GM19043 (cell line): ENCODE results near the gene PACSIN3.

Experiments
- ATAC-seq: cut with Tn5 transposase; IDR thresholded peaks from one replicate; pipeline ENCODE4 v1.9.1; 2021; ENCODE audit warnings: low read depth; ENCODE audit not compliant: unreplicated experiment

The PACSIN3 gene

GRCh38 chr11:47177229-47177845, 8.9 kb downstream of the PACSIN3 start:
- ATAC-seq: peak; percentile 38

DNA sequence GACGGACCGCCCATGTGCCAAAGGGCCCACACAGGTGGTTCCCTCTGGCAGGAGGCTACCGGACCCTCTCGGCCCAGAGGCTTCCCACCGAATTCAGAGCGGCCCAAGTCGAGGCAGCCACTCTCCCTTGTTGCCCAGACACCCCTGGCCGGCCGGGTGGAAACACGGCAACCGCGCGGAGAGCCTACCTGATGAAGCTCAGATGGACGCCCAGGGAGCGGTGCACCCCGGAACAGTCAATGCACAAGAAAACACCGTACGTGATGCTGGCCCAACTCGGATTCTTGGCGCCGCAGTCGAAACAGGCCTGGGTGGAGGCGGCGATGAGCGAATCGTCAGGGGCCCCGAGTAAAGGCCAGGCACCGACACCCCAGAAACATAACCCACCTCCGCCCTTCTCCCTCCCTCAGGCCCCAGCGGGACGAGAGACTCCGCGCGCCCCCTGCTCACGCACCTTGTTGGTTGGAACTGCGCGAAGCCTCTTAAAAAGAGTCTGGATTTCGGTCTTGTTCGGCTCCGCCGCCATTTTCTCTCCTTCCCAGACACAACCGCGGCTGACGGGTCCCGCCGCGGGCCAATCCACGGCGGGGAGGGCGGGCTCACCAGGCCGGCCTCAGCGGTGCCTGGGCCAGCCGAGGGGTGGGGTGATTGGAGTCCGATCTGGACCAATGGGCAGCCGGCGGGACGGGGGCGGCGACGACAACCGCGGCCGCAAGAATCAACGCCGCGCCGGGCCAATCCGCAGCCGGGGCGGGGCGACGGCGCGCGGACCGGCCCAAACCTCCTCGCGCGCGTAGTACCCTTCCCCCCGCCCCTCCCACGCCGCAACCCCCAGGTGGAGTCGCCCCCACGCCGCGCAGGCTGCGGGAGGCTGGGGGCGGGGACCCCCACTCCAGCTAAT, 9.7 kb downstream of the PACSIN3 start, which contains the start of gene ARFGAP2:
TSS of gene ARFGAP2 (minus strand) at position 552 of the 901 bp plus-strand sequence. CDS start at position 526, 26 bp downstream.
- ATAC-seq: peak; percentile 87

GRCh38 chr11:47175746-47176327, 10.4 kb downstream of the PACSIN3 start:
- ATAC-seq: no peak

- no peak for ATAC-seq
Observed at GRCh38 chr11:47172740-47173336, 13.4 kb downstream of the PACSIN3 start.

GRCh38 chr11:47171856-47172255, 14.4 kb downstream of the PACSIN3 start:
- no peak for ATAC-seq

DNA sequence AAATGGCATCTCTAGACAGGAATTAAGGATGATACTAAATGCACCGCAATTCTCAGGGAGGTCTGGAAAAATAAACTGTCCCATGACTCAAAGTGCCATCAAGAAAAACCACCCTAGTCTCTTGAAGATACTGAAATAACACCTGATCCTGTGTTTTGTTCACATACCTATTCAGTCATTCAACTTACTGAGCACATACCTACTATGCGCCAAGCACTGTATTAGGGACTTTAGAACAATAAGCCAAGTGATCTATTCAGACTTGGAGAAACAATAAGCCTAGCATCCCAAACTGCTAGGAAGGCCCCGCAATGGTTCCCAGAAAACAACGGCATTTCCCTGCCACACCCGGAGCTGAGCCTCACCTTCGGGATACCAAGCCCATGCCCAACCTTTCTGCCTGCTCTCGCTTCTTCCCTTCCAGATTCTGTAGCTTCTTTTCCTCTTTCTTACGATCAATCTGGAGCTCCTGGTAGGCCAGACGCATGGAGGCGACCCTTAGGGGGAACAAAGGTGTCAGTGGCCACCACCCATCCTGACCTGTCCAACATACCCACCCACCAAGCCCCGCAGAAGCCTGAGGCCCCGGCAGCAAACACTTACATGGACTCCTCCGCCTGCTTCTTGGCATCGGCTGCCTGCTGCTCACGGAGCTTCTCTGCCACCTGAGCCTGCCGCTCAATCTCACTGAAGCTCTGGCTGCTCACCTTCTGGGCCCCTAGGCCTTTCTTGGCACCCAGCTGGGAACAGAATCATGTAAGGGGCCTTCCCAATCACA, 15.0 kb downstream of the PACSIN3 start:
- ATAC-seq: no peak

GRCh38 chr11:47166368-47166767, 19.9 kb downstream of the PACSIN3 start:
- ATAC-seq: no peak

GRCh38 chr11:47165253-47165840, 20.9 kb downstream of the PACSIN3 start:
- ATAC-seq: no peak

- no peak for ATAC-seq
Observed at GRCh38 chr11:47164321-47164720, 21.9 kb downstream of the PACSIN3 start.

DNA sequence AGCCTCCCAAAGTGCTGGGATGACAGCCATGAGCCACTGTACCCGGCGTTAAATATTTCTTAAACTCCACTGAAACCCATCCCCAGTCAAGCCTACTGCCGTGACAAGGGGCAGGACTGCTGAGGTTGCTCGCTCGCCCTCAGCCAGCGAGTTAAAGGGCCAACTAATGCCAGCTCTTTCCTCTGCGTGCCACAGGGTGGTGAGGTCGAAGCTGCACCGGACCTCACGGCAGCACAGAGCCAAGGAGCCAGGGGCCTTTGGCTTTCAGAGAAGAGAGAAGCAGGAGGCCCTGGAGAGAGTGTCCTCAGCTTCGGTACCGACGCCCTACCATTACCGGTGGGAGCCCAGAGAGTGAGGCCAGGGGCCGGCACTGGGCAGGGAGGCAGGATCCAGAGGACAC, 22.3 kb downstream of the PACSIN3 start:
- no peak for ATAC-seq

DNA sequence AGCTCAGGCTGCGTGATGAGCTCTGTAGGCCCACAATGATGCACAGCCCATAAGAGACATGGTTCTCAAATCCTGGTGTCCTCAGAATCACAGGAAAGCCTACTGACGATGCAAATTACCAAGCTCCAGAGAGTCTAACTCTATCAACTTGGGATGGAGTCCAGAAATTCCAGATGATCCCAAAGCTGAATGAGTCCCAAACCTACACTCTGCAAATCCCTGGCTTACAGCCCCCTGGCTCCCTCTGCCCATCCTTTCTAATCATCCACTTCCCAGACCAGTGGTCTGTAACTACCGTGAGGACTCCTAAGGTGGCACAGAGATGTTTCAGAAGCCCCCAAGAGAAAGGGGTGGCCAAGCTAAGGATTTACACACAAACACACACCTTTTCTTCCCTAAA, 23.0 kb downstream of the PACSIN3 start:
- no peak for ATAC-seq

- no peak for ATAC-seq
Observed at GRCh38 chr11:47162426-47162825, 23.8 kb downstream of the PACSIN3 start.

DNA sequence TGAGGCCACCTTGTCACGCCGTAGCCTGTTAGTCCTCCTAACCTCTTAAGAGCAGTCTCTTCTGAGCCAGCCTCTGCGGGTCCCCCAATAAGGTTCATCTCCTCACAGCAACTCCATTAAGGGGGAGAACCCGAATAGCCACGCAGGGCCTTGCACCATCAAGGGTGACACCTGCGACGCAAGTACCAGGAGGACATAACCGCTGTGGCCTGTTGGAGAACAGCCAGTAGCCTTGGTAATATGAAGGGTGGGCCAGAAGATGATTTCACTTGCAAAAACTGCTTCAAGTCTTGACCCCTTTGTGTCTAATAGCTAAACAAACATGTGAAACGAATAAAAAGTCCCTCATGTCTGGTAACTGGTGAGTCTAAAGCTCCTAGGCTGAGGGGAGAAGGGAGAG, 24.3 kb downstream of the PACSIN3 start:
- ATAC-seq: no peak

DNA sequence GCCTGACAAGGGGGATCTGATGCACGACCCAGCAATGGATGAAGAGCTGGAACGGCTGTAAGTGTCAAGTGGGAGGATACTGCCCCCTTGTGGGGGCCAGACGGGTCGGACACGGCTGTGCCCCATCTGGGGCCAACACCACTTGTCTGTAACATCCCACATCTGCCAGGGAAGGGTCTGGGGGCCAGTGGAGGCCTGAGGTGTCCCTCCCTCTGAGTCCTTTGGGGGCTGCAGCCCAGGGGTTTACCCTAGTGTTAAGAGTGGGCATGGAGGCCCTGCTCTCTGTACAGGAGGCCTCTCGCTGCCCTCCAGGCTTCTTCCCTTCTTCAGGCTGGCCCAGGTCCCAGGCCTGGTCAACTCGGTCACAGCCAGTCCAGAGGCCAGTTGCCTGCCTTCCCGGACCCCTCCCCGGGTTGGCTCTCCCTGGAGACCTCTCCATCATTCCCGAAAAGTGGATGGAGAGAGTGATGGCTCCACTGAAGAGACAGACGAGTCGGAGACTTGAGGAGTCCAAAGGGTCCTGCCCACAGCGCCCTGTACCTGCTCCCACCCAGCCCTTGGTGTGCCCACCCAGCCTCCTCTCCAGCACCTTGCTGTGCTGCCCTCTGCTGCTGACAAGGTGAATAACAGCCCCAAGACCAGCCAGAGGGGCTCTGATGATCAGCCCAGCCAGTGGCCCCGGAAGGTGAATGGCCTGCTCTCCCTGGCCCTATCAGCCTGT, 24.9 kb downstream of the PACSIN3 start:
- peak; percentile 59 for ATAC-seq

- no peak for ATAC-seq
Observed at GRCh38 chr11:47160753-47161133, 25.5 kb downstream of the PACSIN3 start.

- no peak for ATAC-seq
Observed at GRCh38 chr11:47158242-47158641, 28.0 kb downstream of the PACSIN3 start.

DNA sequence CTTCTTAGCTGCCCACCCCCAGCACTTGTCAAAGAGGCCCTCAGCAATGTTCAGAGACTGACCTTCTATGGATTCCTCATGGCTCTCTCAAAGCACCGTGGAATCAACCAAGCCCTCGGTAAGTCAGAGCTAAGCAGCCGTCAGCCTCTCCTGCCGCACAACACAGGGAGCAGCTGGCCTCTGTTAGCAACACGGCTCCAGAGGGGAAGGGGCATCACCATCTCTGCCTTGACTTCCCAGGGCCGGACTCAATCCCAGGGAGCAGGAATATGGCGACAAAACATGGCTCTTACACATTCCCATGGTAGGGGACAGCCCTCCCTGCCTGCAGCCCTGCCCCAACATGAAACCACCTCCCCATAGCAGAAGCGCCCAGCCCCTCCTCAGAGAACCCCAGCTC, 28.4 kb downstream of the PACSIN3 start:
- ATAC-seq: no peak

DNA sequence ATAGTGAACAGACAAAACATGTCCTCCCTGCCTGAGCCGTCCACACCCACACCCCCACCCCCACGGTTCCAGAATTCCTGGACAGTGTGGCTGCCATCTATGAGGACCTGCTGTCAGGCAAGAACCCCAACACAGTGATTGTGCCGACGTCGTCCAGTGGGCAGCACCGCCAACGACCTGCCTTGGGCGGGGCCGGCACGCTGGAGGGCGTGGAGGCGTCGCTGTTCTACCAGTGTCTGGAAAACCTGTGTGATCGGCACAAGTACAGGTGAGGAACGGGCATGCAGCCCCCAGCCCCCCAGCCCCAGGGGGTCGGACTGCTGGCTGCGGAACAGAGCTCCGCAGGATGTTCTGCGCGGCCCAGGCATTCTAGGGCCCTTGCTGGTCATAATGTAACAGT, 29.3 kb downstream of the PACSIN3 start:
- no peak for ATAC-seq

- no peak for ATAC-seq
Observed at GRCh38 chr11:47156333-47156732, 29.9 kb downstream of the PACSIN3 start.
